GM12892 (cell line): ENCODE data around the gene ELOVL2.
"Not testable (repeated sequence)": the region's sequence is repeated elsewhere in the genome, so short reads cannot be mapped to it uniquely, and the experiment has no call there.

Experiments used
- DNase-seq: peaks from one replicate; pipeline ENCODE4 v3.0.0; 2011; ENCODE audit not compliant: insufficient read length
- FAIRE-seq: peaks from 2 replicates; lab custom pipeline; 2011; peaks lifted over from hg19 to GRCh38; lab: Jason Lieb, UNC
- POLR2A ChIP-seq: IDR thresholded peaks from 2 replicates; pipeline ENCODE4 v1.6.1; 2011; ENCODE audit warnings: low read depth, low read length, control low read depth
- POLR2AphosphoS5 ChIP-seq: IDR thresholded peaks from 2 replicates; pipeline ENCODE4 v1.6.1; 2011; ENCODE audit warnings: low read depth, low read length, control low read depth
- TAF1 ChIP-seq: IDR thresholded peaks from 2 replicates; pipeline ENCODE4 v1.6.1; 2011; ENCODE audit warnings: low read depth, mild to moderate bottlenecking, control low read depth, low read length, borderline replicate concordance

The ELOVL2 gene

GRCh38 chr6:11012976-11013720 is 31.0 kb downstream of the ELOVL2 start:
- FAIRE-seq, result no peak
- TF ChIP-seq POLR2AphosphoS5 (no peak), POLR2A (no peak), TAF1 (no peak)
- DNase-seq, result no peak

- DNase-seq (no peak), FAIRE-seq (no peak)
- TF ChIP-seq POLR2AphosphoS5 (no peak), POLR2A (no peak), TAF1 (no peak)
Observed at GRCh38 chr6:11012295-11012754, 31.8 kb downstream of the ELOVL2 start.

GRCh38 chr6:11011787-11012234 is 32.3 kb downstream of the ELOVL2 start:
- DNase-seq, result no peak
- peak; percentile 67 for FAIRE-seq
- no peak for TF ChIP-seq POLR2A

GRCh38 chr6:11009353-11009752 is 34.8 kb downstream of the ELOVL2 start:
- no peak for DNase-seq
- peak; percentile 21 for FAIRE-seq
- TF ChIP-seq POLR2A, result no peak
- no peak for TF ChIP-seq TAF1
- no peak for TF ChIP-seq POLR2AphosphoS5

- DNase-seq, result no peak
- no peak for FAIRE-seq
- TF ChIP-seq POLR2AphosphoS5 (no peak), POLR2A (no peak), TAF1 (no peak)
Observed at GRCh38 chr6:11008821-11009220, 35.3 kb downstream of the ELOVL2 start.

GRCh38 chr6:11007715-11008608 is 36.1 kb downstream of the ELOVL2 start:
- DNase-seq, result no peak
- FAIRE-seq, result no peak
- TF ChIP-seq POLR2AphosphoS5, result no peak
- no peak for TF ChIP-seq TAF1
- no peak for TF ChIP-seq POLR2A

- no peak for DNase-seq
- TF ChIP-seq POLR2AphosphoS5 (no peak), TAF1 (no peak), POLR2A (no peak)
- FAIRE-seq, result no peak
Observed at GRCh38 chr6:11006061-11006460, 38.0 kb downstream of the ELOVL2 start.

GRCh38 chr6:11003297-11003696 is 40.8 kb downstream of the ELOVL2 start:
- FAIRE-seq, DNase-seq: not testable (repeated sequence)

GRCh38 chr6:11002176-11002575 is 41.9 kb downstream of the ELOVL2 start:
- FAIRE-seq, result no peak
- TF ChIP-seq POLR2A (no peak), TAF1 (no peak)
- DNase-seq, result no peak

GRCh38 chr6:10999994-11000393 is 44.1 kb downstream of the ELOVL2 start:
- FAIRE-seq, result no peak
- DNase-seq, result no peak
- TF ChIP-seq POLR2A (no peak), POLR2AphosphoS5 (no peak), TAF1 (no peak)

- no peak for DNase-seq
- FAIRE-seq, result no peak
- TF ChIP-seq POLR2AphosphoS5 (no peak), TAF1 (no peak), POLR2A (no peak)
Observed at GRCh38 chr6:10995114-10995707, 48.9 kb downstream of the ELOVL2 start.
